HL-60 (cell line): ENCODE data around the gene SYNC.

Experiments used
- DNase-seq, 2 experiments: peaks; one replicate each; pipeline ENCODE4 v3.0.0-alpha.2; 2010 to 2020; ENCODE audit warnings: low read depth in 1 of 2, low spot score in 1 of 2
- H3K27ac ChIP-seq: fragments of 250-450 bp; sonication (Bioruptor Pico); replicated peaks from 2 replicates; pipeline ENCODE4 v1.5.1; 2020; ENCODE audit warnings: mild to moderate bottlenecking, moderate library complexity
- H3K27me3 ChIP-seq: fragments of 250-450 bp; sonication (Bioruptor Pico); 2 replicates; pipeline ENCODE4 v1.5.1; 2021; ENCODE audit warnings: mild to moderate bottlenecking, moderate library complexity; ENCODE audit not compliant: insufficient read depth, poor library complexity, severe bottlenecking
- H3K4me3 ChIP-seq: replicated peaks from 2 replicates; pipeline ENCODE4 v1.5.1; 2011; ENCODE audit warnings: mild to moderate bottlenecking, control low read depth, low read length; ENCODE audit not compliant: insufficient read depth
- GABPA ChIP-seq: IDR thresholded peaks from 2 replicates; pipeline ENCODE4 v1.6.1; 2012; ENCODE audit warnings: low read depth
- POLR2AphosphoS5 ChIP-seq: IDR thresholded peaks from 2 replicates; pipeline ENCODE4 v1.6.1; 2012; ENCODE audit warnings: low read depth
- SPI1 ChIP-seq: IDR thresholded peaks from 2 replicates; pipeline ENCODE4 v1.6.1; 2012; ENCODE audit warnings: low read depth, mild to moderate bottlenecking, borderline replicate concordance
- TF ChIP-seq, protein P1 (sequence below): IDR thresholded peaks from 2 replicates; pipeline ENCODE4 v1.6.1; 2012; ENCODE audit warnings: low read depth; ENCODE audit not compliant: insufficient replicate concordance
- TF ChIP-seq, protein P2 (sequence below): IDR thresholded peaks from one replicate; pipeline ENCODE4 v1.5.1; 2011; ENCODE audit warnings: low read length, control low read depth, inconsistent platforms; ENCODE audit not compliant: insufficient read depth

Gene SYNC

DNA sequence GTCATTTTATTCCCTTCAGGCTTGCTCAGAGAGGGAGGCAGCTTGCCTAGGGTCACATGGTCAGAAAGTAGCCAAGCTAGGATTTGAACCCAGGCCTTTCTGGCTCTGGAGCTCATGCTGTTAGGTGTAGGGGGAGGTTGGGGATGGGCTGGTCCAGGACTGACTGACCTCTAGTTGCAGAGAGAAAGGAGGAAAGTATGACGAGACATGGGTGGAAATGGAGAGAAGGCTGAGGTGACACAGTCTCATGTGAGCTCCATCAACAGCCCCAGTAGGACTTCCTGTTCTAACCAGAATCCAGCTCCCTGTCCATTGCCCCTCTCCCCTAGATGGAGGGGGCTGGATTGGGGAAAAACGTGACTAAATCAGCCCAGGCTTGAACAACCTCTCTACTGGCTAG is 15.5 kb upstream of the SYNC start:
- DNase-seq, result no peak
- H3K4me3 ChIP-seq, result no peak overlapping the region
- H3K27me3 ChIP-seq, result no peaks in the 10 kb centered on the region
- no peak overlapping the region for H3K27ac ChIP-seq
- TF ChIP-seq SPI1 (no peak), GABPA (no peak)
- TF ChIP-seq, protein P1, sequence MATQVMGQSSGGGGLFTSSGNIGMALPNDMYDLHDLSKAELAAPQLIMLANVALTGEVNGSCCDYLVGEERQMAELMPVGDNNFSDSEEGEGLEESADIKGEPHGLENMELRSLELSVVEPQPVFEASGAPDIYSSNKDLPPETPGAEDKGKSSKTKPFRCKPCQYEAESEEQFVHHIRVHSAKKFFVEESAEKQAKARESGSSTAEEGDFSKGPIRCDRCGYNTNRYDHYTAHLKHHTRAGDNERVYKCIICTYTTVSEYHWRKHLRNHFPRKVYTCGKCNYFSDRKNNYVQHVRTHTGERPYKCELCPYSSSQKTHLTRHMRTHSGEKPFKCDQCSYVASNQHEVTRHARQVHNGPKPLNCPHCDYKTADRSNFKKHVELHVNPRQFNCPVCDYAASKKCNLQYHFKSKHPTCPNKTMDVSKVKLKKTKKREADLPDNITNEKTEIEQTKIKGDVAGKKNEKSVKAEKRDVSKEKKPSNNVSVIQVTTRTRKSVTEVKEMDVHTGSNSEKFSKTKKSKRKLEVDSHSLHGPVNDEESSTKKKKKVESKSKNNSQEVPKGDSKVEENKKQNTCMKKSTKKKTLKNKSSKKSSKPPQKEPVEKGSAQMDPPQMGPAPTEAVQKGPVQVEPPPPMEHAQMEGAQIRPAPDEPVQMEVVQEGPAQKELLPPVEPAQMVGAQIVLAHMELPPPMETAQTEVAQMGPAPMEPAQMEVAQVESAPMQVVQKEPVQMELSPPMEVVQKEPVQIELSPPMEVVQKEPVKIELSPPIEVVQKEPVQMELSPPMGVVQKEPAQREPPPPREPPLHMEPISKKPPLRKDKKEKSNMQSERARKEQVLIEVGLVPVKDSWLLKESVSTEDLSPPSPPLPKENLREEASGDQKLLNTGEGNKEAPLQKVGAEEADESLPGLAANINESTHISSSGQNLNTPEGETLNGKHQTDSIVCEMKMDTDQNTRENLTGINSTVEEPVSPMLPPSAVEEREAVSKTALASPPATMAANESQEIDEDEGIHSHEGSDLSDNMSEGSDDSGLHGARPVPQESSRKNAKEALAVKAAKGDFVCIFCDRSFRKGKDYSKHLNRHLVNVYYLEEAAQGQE, result no peak
- TF ChIP-seq, protein P2, sequence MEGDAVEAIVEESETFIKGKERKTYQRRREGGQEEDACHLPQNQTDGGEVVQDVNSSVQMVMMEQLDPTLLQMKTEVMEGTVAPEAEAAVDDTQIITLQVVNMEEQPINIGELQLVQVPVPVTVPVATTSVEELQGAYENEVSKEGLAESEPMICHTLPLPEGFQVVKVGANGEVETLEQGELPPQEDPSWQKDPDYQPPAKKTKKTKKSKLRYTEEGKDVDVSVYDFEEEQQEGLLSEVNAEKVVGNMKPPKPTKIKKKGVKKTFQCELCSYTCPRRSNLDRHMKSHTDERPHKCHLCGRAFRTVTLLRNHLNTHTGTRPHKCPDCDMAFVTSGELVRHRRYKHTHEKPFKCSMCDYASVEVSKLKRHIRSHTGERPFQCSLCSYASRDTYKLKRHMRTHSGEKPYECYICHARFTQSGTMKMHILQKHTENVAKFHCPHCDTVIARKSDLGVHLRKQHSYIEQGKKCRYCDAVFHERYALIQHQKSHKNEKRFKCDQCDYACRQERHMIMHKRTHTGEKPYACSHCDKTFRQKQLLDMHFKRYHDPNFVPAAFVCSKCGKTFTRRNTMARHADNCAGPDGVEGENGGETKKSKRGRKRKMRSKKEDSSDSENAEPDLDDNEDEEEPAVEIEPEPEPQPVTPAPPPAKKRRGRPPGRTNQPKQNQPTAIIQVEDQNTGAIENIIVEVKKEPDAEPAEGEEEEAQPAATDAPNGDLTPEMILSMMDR, result no peak

DNA sequence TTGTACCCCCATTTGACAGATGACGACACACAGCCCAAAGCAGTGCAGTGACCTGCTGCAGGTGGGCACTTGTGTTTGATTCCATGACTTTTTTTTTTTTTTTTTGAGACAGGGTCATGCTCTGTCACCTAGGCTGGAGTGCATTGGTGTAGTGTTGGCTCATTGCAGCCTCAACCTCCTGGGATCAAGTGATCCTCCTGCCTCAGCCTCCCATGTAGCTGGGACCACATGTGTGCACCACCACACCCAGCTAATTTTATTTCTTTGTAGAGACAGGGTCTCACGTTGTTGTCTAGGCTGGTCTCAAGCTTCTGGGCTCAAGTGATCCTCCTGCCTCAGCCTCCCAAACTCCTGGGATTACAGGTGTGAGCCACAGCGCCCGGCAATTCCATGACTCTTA is 14.9 kb upstream of the SYNC start:
- no peak for DNase-seq
- Histone ChIP-seq H3K27ac (no peak overlapping the region), H3K4me3 (no peak overlapping the region)

DNA sequence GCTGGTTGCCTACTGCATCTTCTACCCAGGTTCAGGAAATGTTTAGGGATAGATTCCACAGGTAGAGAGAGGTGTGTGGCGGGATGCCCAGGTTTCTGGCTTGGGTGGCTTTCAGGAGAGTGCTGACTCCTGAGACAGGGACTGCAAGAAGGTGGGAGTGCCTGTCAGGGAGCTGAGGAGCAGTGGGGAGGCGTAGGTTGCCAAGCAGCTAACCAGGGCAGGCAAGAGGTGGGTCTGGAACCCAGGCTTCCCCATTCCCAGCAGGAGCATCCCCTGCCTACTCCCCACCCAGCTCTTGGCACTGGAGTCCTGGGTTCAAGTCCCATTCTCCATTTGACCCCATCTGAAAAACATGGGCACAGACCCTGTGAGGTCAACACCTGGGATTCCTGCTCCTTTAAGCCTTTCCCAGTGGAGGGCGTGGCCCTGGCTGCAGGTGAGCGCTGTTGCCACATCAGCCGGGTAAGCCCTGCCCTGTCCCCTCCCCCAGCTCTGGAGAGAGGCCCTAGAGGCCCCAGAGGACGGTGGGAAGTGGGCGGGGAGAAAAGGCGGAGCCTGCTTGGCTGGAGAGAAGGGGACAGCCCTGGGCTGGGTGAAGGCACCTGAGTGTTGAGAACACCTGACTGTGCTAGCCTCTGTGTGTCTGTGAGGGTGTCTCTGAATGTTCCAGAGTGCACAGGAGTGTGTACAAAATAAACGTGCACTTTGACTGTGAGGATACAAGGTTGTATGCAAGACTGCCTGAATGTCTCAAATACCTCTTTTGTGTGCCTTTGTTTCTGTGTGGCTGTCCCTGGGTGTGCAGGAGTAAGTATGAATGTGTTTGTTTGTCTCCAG is 14.0 kb upstream of the SYNC start:
- TF ChIP-seq GABPA (no peak), SPI1 (no peak), POLR2AphosphoS5 (no peak)
- TF ChIP-seq, protein P1, result no peak
- TF ChIP-seq, protein P2, result no peak
- DNase-seq, result peak; percentile 22 to 36
- H3K27me3 ChIP-seq, result no peaks in the 10 kb centered on the region
- no peak overlapping the region for H3K4me3 ChIP-seq
- no peak overlapping the region for H3K27ac ChIP-seq

More for the DNA sequence above, 14.9 kb upstream of the SYNC start:
- H3K27me3 ChIP-seq, result no peaks in the 10 kb centered on the region
- TF ChIP-seq POLR2AphosphoS5, result no peak
- no peak for TF ChIP-seq GABPA
- TF ChIP-seq, protein P2, result no peak
- TF ChIP-seq, protein P1, result no peak
- no peak for TF ChIP-seq SPI1
